Nucleus accumbens (tissue), 56 donors: ENCODE measurements around the gene STATH.
"Not testable (repeated sequence)": the region's sequence is repeated elsewhere in the genome, so short reads cannot be mapped to it uniquely, and the experiment has no call there.

Experiments used
- DNase-seq, 56 donors: peaks; one replicate each; lab custom pipeline; 2025; lab: John Stamatoyannopoulos, UW

Gene STATH

DNA sequence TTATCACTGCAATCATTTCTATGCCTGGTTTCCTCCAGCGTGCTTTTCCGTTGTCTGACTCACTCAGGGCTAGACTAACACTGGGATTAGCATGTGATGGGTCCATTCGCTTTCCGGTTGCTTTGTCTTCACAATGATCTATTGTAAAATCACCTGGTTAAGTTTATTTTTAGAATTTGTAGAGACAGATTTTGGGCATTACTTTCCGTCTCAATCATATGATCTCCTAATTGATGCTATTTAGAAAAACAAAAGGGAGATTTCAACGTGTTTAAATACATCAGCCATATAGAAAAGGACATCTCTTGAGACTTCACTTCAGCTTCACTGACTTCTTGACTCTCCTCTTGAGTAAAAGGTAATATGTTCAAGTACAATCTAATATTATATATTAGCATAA, 54.4 kb downstream of the STATH start, which contains the start of gene HTN1:
Gene HTN1 (plus strand): TSS at position 301 of the 400 bp plus-strand sequence. CDS start 2,639 bp downstream, outside the sequence.
- not testable (repeated sequence) for DNase-seq
